Endothelial cell of umbilical vein (primary cell): Measurements from ENCODE around the gene DRP2.

ENCODE experiments used
- EZH2 ChIP-seq: IDR thresholded peaks from 2 replicates; pipeline ENCODE4 v1.6.1; 2012; ENCODE audit warnings: borderline replicate concordance, low read depth, mild to moderate bottlenecking, moderate library complexity, low read length, inconsistent platforms; ENCODE audit not compliant: severe bottlenecking
- GATA2 ChIP-seq: IDR thresholded peaks from 2 replicates; pipeline ENCODE4 v1.7.0; 2011; ENCODE audit warnings: low read depth, mild to moderate bottlenecking, moderate library complexity, mixed read lengths, low read length; ENCODE audit not compliant: insufficient read length, insufficient read depth
- JUN ChIP-seq: IDR thresholded peaks from 2 replicates; pipeline ENCODE4 v1.6.1; 2011; ENCODE audit warnings: borderline replicate concordance, low read depth; ENCODE audit not compliant: insufficient read length, insufficient read depth
- MYC ChIP-seq: IDR thresholded peaks from one replicate; pipeline ENCODE4 v1.6.1; 2011; ENCODE audit warnings: mild to moderate bottlenecking, low read depth, low read length
- POLR2A ChIP-seq: IDR thresholded peaks from 2 replicates; pipeline ENCODE4 v1.6.1; 2012; ENCODE audit warnings: low read depth, mild to moderate bottlenecking, control low read depth, low read length
- POLR2AphosphoS5 ChIP-seq: IDR thresholded peaks from 2 replicates; pipeline ENCODE4 v1.6.1; 2012; ENCODE audit warnings: low read depth, mild to moderate bottlenecking, control low read depth, low read length, moderate library complexity; ENCODE audit not compliant: insufficient read depth
- TF ChIP-seq, protein P1 (sequence below), 2 donors: IDR thresholded peaks; 1 replicate in 1 of 2; 2 replicates in 1 of 2; pipeline ENCODE4 v1.5.1; 2011; ENCODE audit warnings: low read length in 2 of 2, mild to moderate bottlenecking in 2 of 2, moderate library complexity in 2 of 2, control low read depth in 1 of 2, inconsistent platforms in 1 of 2, low read depth in 1 of 2; ENCODE audit not compliant: insufficient read depth in 1 of 2; ENCODE audit errors: extremely low read depth in 1 of 2
- TF ChIP-seq, protein P2 (sequence below): IDR thresholded peaks from 2 replicates; pipeline ENCODE4 v1.6.1; 2011; ENCODE audit not compliant: insufficient read depth, insufficient read length

DNA sequence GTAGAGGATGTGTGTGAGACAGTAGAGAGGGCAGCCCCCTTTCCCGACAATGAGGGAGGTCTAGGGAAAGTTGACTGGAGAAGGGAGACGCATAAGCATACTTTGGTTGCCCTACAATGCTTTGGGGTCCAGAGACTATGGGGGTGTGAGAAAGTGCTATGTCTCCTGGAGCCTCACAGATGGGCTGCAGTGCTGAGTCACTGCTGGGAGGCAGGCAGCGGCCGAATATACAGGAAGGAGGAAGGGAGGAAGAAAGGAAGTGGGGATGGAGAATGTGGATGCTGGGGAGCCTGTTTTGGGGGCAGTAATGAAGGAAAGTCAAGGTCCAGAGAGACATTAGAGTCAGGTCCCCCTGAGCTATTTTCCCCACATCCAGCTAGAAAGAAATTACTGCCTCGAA, 12.7 kb downstream of the DRP2 start:
- TF ChIP-seq EZH2 = no peak
- no peak for TF ChIP-seq POLR2A
- TF ChIP-seq, protein P1, sequence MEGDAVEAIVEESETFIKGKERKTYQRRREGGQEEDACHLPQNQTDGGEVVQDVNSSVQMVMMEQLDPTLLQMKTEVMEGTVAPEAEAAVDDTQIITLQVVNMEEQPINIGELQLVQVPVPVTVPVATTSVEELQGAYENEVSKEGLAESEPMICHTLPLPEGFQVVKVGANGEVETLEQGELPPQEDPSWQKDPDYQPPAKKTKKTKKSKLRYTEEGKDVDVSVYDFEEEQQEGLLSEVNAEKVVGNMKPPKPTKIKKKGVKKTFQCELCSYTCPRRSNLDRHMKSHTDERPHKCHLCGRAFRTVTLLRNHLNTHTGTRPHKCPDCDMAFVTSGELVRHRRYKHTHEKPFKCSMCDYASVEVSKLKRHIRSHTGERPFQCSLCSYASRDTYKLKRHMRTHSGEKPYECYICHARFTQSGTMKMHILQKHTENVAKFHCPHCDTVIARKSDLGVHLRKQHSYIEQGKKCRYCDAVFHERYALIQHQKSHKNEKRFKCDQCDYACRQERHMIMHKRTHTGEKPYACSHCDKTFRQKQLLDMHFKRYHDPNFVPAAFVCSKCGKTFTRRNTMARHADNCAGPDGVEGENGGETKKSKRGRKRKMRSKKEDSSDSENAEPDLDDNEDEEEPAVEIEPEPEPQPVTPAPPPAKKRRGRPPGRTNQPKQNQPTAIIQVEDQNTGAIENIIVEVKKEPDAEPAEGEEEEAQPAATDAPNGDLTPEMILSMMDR (IDR thresholded peaks at IDR 0.05; ENCODE audit: extremely low read depth in 1 of 2, insufficient read depth in 1 of 2, low read depth in 1 of 2, low read length in 2 of 2) = no peak
- no peak for TF ChIP-seq POLR2AphosphoS5
- TF ChIP-seq, protein P2, sequence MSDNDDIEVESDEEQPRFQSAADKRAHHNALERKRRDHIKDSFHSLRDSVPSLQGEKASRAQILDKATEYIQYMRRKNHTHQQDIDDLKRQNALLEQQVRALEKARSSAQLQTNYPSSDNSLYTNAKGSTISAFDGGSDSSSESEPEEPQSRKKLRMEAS = no peak
- TF ChIP-seq MYC = no peak
- TF ChIP-seq GATA2 = no peak
- no peak for TF ChIP-seq JUN
